ENCODE results near the gene ZNF14. TPM values are rescaled to one million over a fixed set of nuclear protein-coding genes. Genes with fewer than 3 reads are reported as not detected.
"Not testable (repeated sequence)": the region's sequence is repeated elsewhere in the genome, so short reads cannot be mapped to it uniquely, and the experiment has no call there.

Gene ZNF14
- total and polyA plus RNA-seq, 9 of the 15 experiments (the other 6 are each of a cell fraction or from before 2014, with no cell fraction given) = 1.9 to 7.0 (median 4.0) TPM

GRCh38 chr19:19665420-19665948, 67.4 kb downstream of the ZNF14 start:
- H3K27ac ChIP-seq (ENCODE audit: extremely low read depth, low read depth, low read length); H3K9me1 ChIP-seq (ENCODE audit: control insufficient read depth, insufficient read depth, low read length); in situ Hi-C loops (cut with MboI); FAIRE-seq; BruUV-seq (replicated peaks); H3K27me3 ChIP-seq (ENCODE audit: control insufficient read depth in 2 of 2, insufficient read depth in 2 of 2, low read length in 2 of 2); CTCF ChIA-PET (ENCODE audit: low intra/inter-chr PET ratio); H3K4me3 ChIP-seq; H3K4me2 ChIP-seq (ENCODE audit: insufficient read depth, low read length); H3K9me3 ChIP-seq (replicated peaks; ENCODE audit: control insufficient read depth, insufficient read depth, low read depth, low read length); H2AFZ ChIP-seq (ENCODE audit: low read depth, low read length); H4K20me1 ChIP-seq (replicated peaks; ENCODE audit: control insufficient read depth, insufficient read depth, low read length); DNase-seq (ENCODE audit: extremely low read depth in 1 of 4, low spot score in 3 of 4); H3K9ac ChIP-seq (ENCODE audit: insufficient read depth in 1 of 2, low read depth in 2 of 2, low read length in 2 of 2); ATAC-seq: not testable (repeated sequence)
- peak; percentile 74 for TF ChIP-seq ZNF121 (CRISPR knock-in tag; conservative IDR thresholded peaks at IDR 0.05)
- Histone ChIP-seq H3K4me1 (replicated peaks in 1 of 2; ENCODE audit: control insufficient read depth in 2 of 2, insufficient read depth in 2 of 2, low read length in 2 of 2) (peaks cover 15 to 55% of the 10 kb centered on the region in 2 experiments), H3K79me2 (ENCODE audit: control insufficient read depth, insufficient read depth, low read length) (peaks cover 47% of the 10 kb centered on the region), H3K36me3 (ENCODE audit: control insufficient read depth, insufficient read depth, low read length) (peaks cover 15% of the 10 kb centered on the region)
- POLR2A ChIA-PET = interaction anchor here (0.6 kb wide), 1 partner anchor 633 kb away, joined by 3 read pairs; no protein-coding TSS in a partner anchor
- intact Hi-C loops (cut with micrococcal nuclease) = loop anchor here (5.0 to 10.0 kb wide), 2 partner anchors 69 to 202 kb away; partner anchors contain the start of genes ZNF14 and ZNF253
- 92% methylated on average over 22 of the region's 22 CpGs for WGBS (ENCODE audit: insufficient coverage, low coverage, missing lambda C conversion rate)

DNA sequence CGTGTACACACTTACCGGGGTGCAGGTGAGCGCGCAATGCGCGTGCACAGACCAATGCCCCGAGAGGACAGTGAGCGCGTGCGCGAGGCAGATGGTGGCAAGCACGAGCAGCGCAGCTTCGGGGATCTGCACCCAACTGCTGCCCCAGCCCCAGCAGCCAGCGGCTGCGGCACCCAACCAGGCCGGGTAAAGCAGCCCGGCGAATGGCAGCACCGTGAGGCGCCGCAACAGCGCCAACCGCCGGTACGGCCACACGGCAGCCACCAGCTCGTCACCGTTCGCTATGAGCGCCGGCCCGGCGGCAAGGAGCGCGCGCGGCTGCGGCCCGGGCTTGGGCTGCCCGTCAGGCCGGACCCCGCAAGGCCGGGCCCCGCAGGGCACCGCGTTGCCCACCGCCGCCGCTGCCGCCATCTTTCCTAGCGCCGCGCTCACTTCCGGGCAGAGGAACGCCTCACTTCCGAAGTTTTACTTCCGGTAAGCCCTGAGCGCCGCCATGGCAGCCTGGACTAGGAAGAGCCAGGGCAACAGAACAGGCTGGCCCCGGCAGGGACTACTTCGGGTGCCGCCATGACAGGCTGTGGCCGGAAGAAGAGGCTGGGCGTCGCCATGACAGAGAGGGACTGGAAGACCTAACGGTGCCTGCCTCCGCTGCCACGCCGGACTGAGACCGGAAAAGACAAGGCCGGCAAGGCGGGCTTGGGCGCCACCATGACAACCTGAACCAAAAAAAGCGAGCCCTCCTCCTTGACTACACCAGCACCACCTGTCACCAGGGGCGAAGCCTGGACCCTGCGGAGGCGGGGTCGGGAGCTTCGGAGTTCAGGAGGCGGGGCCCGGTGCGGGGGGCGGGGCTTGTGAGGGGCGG, 69.4 kb downstream of the ZNF14 start, which contains the start of gene ATP13A1:
ATP13A1 (minus strand) TSS at position 421 of the 865 bp plus-strand sequence; CDS start at position 411, 10 bp downstream.
- FAIRE-seq (peak; percentile 97), DNase-seq (ENCODE audit: extremely low read depth in 1 of 4, low spot score in 3 of 4) (peak; percentile 94 to 96 (median 94)), ATAC-seq (peak; percentile 93)
- Histone ChIP-seq H3K4me2 (ENCODE audit: insufficient read depth, low read length) (peak within 1 kb of the TSS; percentile 99), H3K9me3 (replicated peaks; ENCODE audit: control insufficient read depth, insufficient read depth, low read depth, low read length) (peaks cover 4% of the 10 kb centered on the region), H3K27ac (ENCODE audit: extremely low read depth, low read depth, low read length) (peak within 1 kb of the TSS; percentile 100), H3K9me1 (ENCODE audit: control insufficient read depth, insufficient read depth, low read length) (no peaks in the 10 kb centered on the region), H3K9ac (ENCODE audit: insufficient read depth in 1 of 2, low read depth in 2 of 2, low read length in 2 of 2) (peak within 1 kb of the TSS; percentile 95 to 96), H3K27me3 (ENCODE audit: control insufficient read depth in 2 of 2, insufficient read depth in 2 of 2, low read length in 2 of 2) (no peaks in the 10 kb centered on the region), H3K79me2 (ENCODE audit: control insufficient read depth, insufficient read depth, low read length) (peaks cover 36% of the 10 kb centered on the region), H3K4me3 (peak within 1 kb of the TSS; percentile 92), H2AFZ (ENCODE audit: low read depth, low read length) (peak within 1 kb of the TSS; percentile 98), H3K36me3 (ENCODE audit: control insufficient read depth, insufficient read depth, low read length) (peaks cover 30% of the 10 kb centered on the region), H4K20me1 (replicated peaks; ENCODE audit: control insufficient read depth, insufficient read depth, low read length) (peaks cover 9% of the 10 kb centered on the region; the same call in 1 of the 2 replicates), H3K4me1 (replicated peaks in 1 of 2; ENCODE audit: control insufficient read depth in 2 of 2, insufficient read depth in 2 of 2, low read length in 2 of 2) (peaks cover 10 to 41% of the 10 kb centered on the region in 2 experiments; a peak in 4 of 5 replicates)
- ChIA-PET POLR2A (interaction anchor here (0.6 to 5.0 kb wide), 3 partner anchors 8 to 99 kb away, joined by 3 to 40 read pairs (median 4); no protein-coding TSS in a partner anchor), CTCF (ENCODE audit: low intra/inter-chr PET ratio) (no interaction called here)
- no TSS peak for BruUV-seq (replicated peaks)
- intact Hi-C loops (cut with micrococcal nuclease) = loop anchor here (10.0 kb wide), 1 partner anchor 71 kb away; the partner anchor contains the start of gene ZNF14
- in situ Hi-C loops (cut with MboI) = no loop called here
- WGBS (ENCODE audit: insufficient coverage, low coverage, missing lambda C conversion rate) = under 1% methylated on average over 72 of the region's 85 CpGs
- no peak for TF ChIP-seq MTA1 (IDR thresholded peaks at IDR 0.05; ENCODE audit: borderline replicate concordance)
- no peak for TF ChIP-seq KLF13 (tag; IDR thresholded peaks at IDR 0.05; ENCODE audit: borderline replicate concordance, low read depth)
- TF ChIP-seq CBFB (CRISPR knock-in tag; IDR thresholded peaks at IDR 0.05) = no peak
- no peak for TF ChIP-seq TRIM28 (IDR thresholded peaks at IDR 0.05)
- TF ChIP-seq MTA3 (IDR thresholded peaks at IDR 0.05; ENCODE audit: borderline replicate concordance) = peak; percentile 60; the same call in 1 of the 2 replicates
- peak; percentile 74 for TF ChIP-seq SUPT5H (IDR thresholded peaks at IDR 0.05)
- peak; percentile 99 for TF ChIP-seq NFRKB (IDR thresholded peaks at IDR 0.05; ENCODE audit: low read depth)
- TF ChIP-seq SNAPC5 (CRISPR knock-in tag; IDR thresholded peaks at IDR 0.05) = no peak
- TF ChIP-seq MTF1 (CRISPR knock-in tag; IDR thresholded peaks at IDR 0.05; ENCODE audit: borderline replicate concordance) = no peak

Measured in K562 (cell line).